Astrocyte (in vitro differentiated cells and primary cell): ENCODE data around the gene TMF1. TPM values are rescaled to one million over a fixed set of nuclear protein-coding genes. Genes with fewer than 3 reads are reported as not detected.

Experiments used
- DNase-seq: peaks from one replicate; pipeline ENCODE4 v3.0.0-alpha.2; 2010; ENCODE audit warnings: low read depth
- FAIRE-seq: peaks from 2 replicates; lab custom pipeline; 2011; peaks lifted over from hg19 to GRCh38; lab: Jason Lieb, UNC
- H2AFZ ChIP-seq: 2 replicates; pipeline ENCODE4 v1.6.0; 2012; ENCODE audit warnings: low read depth, low read length, inconsistent platforms
- H3K27ac ChIP-seq: 2 replicates; pipeline ENCODE4 v1.5.1; 2011; ENCODE audit warnings: low read depth, low read length, inconsistent platforms
- H3K27me3 ChIP-seq: 2 replicates; pipeline ENCODE4 v1.6.0; 2011; ENCODE audit warnings: low read length, inconsistent platforms; ENCODE audit not compliant: insufficient read depth
- H3K36me3 ChIP-seq: 2 replicates; pipeline ENCODE4 v1.5.1; 2011; ENCODE audit warnings: low read length, inconsistent platforms; ENCODE audit not compliant: insufficient read depth
- H3K4me1 ChIP-seq: 2 replicates; pipeline ENCODE4 v1.5.1; 2011; ENCODE audit warnings: low read length, inconsistent platforms; ENCODE audit not compliant: insufficient read depth
- H3K4me2 ChIP-seq: 2 replicates; pipeline ENCODE4 v1.6.0; 2012; ENCODE audit warnings: low read length, inconsistent platforms
- H3K4me3 ChIP-seq: 2 replicates; pipeline ENCODE4 v1.5.1; 2011; ENCODE audit warnings: low read depth, mild to moderate bottlenecking, low read length, inconsistent platforms; ENCODE audit not compliant: insufficient read depth
- H3K79me2 ChIP-seq: 2 replicates; pipeline ENCODE4 v1.6.0; 2012; ENCODE audit warnings: mild to moderate bottlenecking, low read length, inconsistent platforms; ENCODE audit not compliant: insufficient read depth
- H3K9ac ChIP-seq: 2 replicates; pipeline ENCODE4 v1.6.0; 2012; ENCODE audit warnings: mild to moderate bottlenecking, low read length, inconsistent platforms
- H3K9me3 ChIP-seq: 2 replicates; pipeline ENCODE4 v1.5.1; 2012; ENCODE audit warnings: low read depth, mild to moderate bottlenecking, low read length, inconsistent platforms; ENCODE audit not compliant: insufficient read depth
- H4K20me1 ChIP-seq: 2 replicates; pipeline ENCODE4 v1.6.0; 2012; ENCODE audit warnings: low read length, inconsistent platforms; ENCODE audit not compliant: insufficient read depth
- H3K27ac Mint-ChIP-seq: one replicate; pipeline ENCODE4 v1.8.0; 2021; ENCODE audit warnings: mild to moderate bottlenecking, mixed read lengths; ENCODE audit not compliant: unreplicated experiment
- H3K27me3 Mint-ChIP-seq: one replicate; pipeline ENCODE4 v1.8.0; 2021; ENCODE audit warnings: low read depth, mixed read lengths; ENCODE audit not compliant: unreplicated experiment
- H3K36me3 Mint-ChIP-seq: one replicate; pipeline ENCODE4 v1.8.0; 2021; ENCODE audit warnings: low read depth, mixed read lengths; ENCODE audit not compliant: unreplicated experiment
- H3K4me1 Mint-ChIP-seq: one replicate; pipeline ENCODE4 v1.8.0; 2021; ENCODE audit warnings: low read depth, mixed read lengths; ENCODE audit not compliant: unreplicated experiment
- H3K4me3 Mint-ChIP-seq: one replicate; pipeline ENCODE4 v1.8.0; 2021; ENCODE audit warnings: mild to moderate bottlenecking, moderate library complexity, mixed read lengths; ENCODE audit not compliant: unreplicated experiment
- H3K9me3 Mint-ChIP-seq: one replicate; pipeline ENCODE4 v1.8.0; 2021; ENCODE audit warnings: mild to moderate bottlenecking, mixed read lengths; ENCODE audit not compliant: unreplicated experiment
- CTCF ChIP-seq: IDR thresholded peaks from 2 replicates; pipeline ENCODE4 v1.5.1; 2011; ENCODE audit warnings: low read depth, mild to moderate bottlenecking, inconsistent platforms, low read length, moderate library complexity; ENCODE audit not compliant: insufficient read depth
- EZH2 ChIP-seq: IDR thresholded peaks from 2 replicates; pipeline ENCODE4 v1.6.1; 2012; ENCODE audit warnings: mild to moderate bottlenecking, low read length, inconsistent platforms; ENCODE audit not compliant: insufficient read depth
- total RNA-seq: library from RNA; stranded (reverse); gene quantifications from 2 replicates; pipeline ENCODE4 v1.2.1, GENCODE V29; 2021

Gene TMF1
- total RNA-seq, 1 donor from 2014 or later: 46.8 TPM

GRCh38 chr3:69097407-69098086 is 45.4 kb upstream of the TMF1 start:
- Mint-ChIP-seq H3K9me3 (no peaks in the 10 kb centered on the region), H3K36me3 (peaks cover 11% of the 10 kb centered on the region), H3K27ac (peak overlapping the region; percentile 41), H3K4me1 (peaks cover 36% of the 10 kb centered on the region), H3K4me3 (peak overlapping the region; percentile 35), H3K27me3 (no peaks in the 10 kb centered on the region)
- Histone ChIP-seq H3K27me3 (no peaks in the 10 kb centered on the region), H3K9me3 (no peaks in the 10 kb centered on the region), H3K4me1 (peaks cover 14% of the 10 kb centered on the region), H2AFZ (no peak overlapping the region), H4K20me1 (peaks cover 66% of the 10 kb centered on the region), H3K4me2 (peak overlapping the region; percentile 24), H3K4me3 (no peak overlapping the region), H3K36me3 (peaks cover 13% of the 10 kb centered on the region), H3K27ac (peak overlapping the region; percentile 21), H3K9ac (no peak overlapping the region), H3K79me2 (peaks cover 72% of the 10 kb centered on the region)
- no peak for FAIRE-seq
- TF ChIP-seq EZH2: no peak
- TF ChIP-seq CTCF: no peak
- peak; percentile 60 for DNase-seq

GRCh38 chr3:69096299-69096698 is 44.2 kb upstream of the TMF1 start:
- Mint-ChIP-seq H3K4me3 (no peak overlapping the region), H3K36me3 (peaks cover 3% of the 10 kb centered on the region), H3K27me3 (no peaks in the 10 kb centered on the region), H3K9me3 (no peaks in the 10 kb centered on the region), H3K4me1 (peaks cover 35% of the 10 kb centered on the region), H3K27ac (no peak overlapping the region)
- H3K4me1 ChIP-seq: peaks cover 21% of the 10 kb centered on the region
- peaks cover 3% of the 10 kb centered on the region for H3K36me3 ChIP-seq
- no peaks in the 10 kb centered on the region for H3K9me3 ChIP-seq
- H4K20me1 ChIP-seq: peaks cover 67% of the 10 kb centered on the region
- H3K9ac ChIP-seq: no peak overlapping the region
- FAIRE-seq (no peak), DNase-seq (no peak)
- no peak overlapping the region for H3K4me3 ChIP-seq
- H3K27me3 ChIP-seq: no peaks in the 10 kb centered on the region
- H3K27ac ChIP-seq: no peak overlapping the region
- no peak overlapping the region for H2AFZ ChIP-seq
- peaks cover 78% of the 10 kb centered on the region for H3K79me2 ChIP-seq
- H3K4me2 ChIP-seq: no peak overlapping the region
- no peak for TF ChIP-seq CTCF
- TF ChIP-seq EZH2: no peak

- FAIRE-seq: no peak
- Histone ChIP-seq H3K4me3 (no peak overlapping the region), H4K20me1 (peaks cover 72% of the 10 kb centered on the region), H3K4me2 (no peak overlapping the region), H3K9ac (no peak overlapping the region), H2AFZ (no peak overlapping the region), H3K27me3 (no peaks in the 10 kb centered on the region), H3K4me1 (peaks cover 21% of the 10 kb centered on the region), H3K9me3 (no peaks in the 10 kb centered on the region), H3K27ac (no peak overlapping the region), H3K79me2 (peaks cover 81% of the 10 kb centered on the region), H3K36me3 (no peaks in the 10 kb centered on the region)
- no peak for TF ChIP-seq CTCF
- no peak for TF ChIP-seq EZH2
- peaks cover 38% of the 10 kb centered on the region for H3K4me1 Mint-ChIP-seq
- no peaks in the 10 kb centered on the region for H3K27me3 Mint-ChIP-seq
- peaks cover 3% of the 10 kb centered on the region for H3K36me3 Mint-ChIP-seq
- no peak overlapping the region for H3K4me3 Mint-ChIP-seq
- no peaks in the 10 kb centered on the region for H3K9me3 Mint-ChIP-seq
- H3K27ac Mint-ChIP-seq: peak overlapping the region; percentile 34
- DNase-seq: no peak
Observed at GRCh38 chr3:69095636-69096035, 43.5 kb upstream of the TMF1 start.
